Astrocyte (in vitro differentiated cells and primary cell): ENCODE measurements around the gene GRB10.

Source experiments
- CTCF ChIP-seq: IDR thresholded peaks from 2 replicates; pipeline ENCODE4 v1.5.1; 2011; ENCODE audit warnings: low read depth, mild to moderate bottlenecking, inconsistent platforms, low read length, moderate library complexity; ENCODE audit not compliant: insufficient read depth
- EZH2 ChIP-seq: IDR thresholded peaks from 2 replicates; pipeline ENCODE4 v1.6.1; 2012; ENCODE audit warnings: mild to moderate bottlenecking, low read length, inconsistent platforms; ENCODE audit not compliant: insufficient read depth

- TF ChIP-seq CTCF (no peak), EZH2 (no peak)
Measured at GRCh38 chr7:50607524-50608125, 175.1 kb downstream of the GRB10 start.
